Raji (cell line): ENCODE results near the gene SCGB3A2.

Experiments used
- POLR2A ChIP-seq: IDR thresholded peaks from 2 replicates; pipeline ENCODE4 v1.6.1; 2011; ENCODE audit warnings: low read depth, low read length, control low read depth; ENCODE audit not compliant: insufficient read depth

Gene SCGB3A2

GRCh38 chr5:147892696-147893296, 14.3 kb downstream of the SCGB3A2 start:
- TF ChIP-seq POLR2A = no peak

GRCh38 chr5:147893820-147894219, 15.3 kb downstream of the SCGB3A2 start:
- no peak for TF ChIP-seq POLR2A

- no peak for TF ChIP-seq POLR2A
Measured at GRCh38 chr5:147895864-147896263, 17.4 kb downstream of the SCGB3A2 start.

- TF ChIP-seq POLR2A = no peak
Measured at GRCh38 chr5:147898875-147899401, 20.4 kb downstream of the SCGB3A2 start.

GRCh38 chr5:147901599-147902039, 23.1 kb downstream of the SCGB3A2 start:
- no peak for TF ChIP-seq POLR2A

- no peak for TF ChIP-seq POLR2A
Measured at GRCh38 chr5:147902609-147903115, 24.2 kb downstream of the SCGB3A2 start.

GRCh38 chr5:147904110-147904509, 25.6 kb downstream of the SCGB3A2 start:
- no peak for TF ChIP-seq POLR2A

- no peak for TF ChIP-seq POLR2A
Measured at GRCh38 chr5:147906326-147907095, 28.0 kb downstream of the SCGB3A2 start, which contains the start of gene C5orf46. Gene C5orf46, minus strand, starts transcription at chr5:147906538. Its CDS starts 37 bp downstream, at chr5:147906501.

GRCh38 chr5:147911427-147911826, 32.9 kb downstream of the SCGB3A2 start:
- no peak for TF ChIP-seq POLR2A

- no peak for TF ChIP-seq POLR2A
Measured at GRCh38 chr5:147912011-147912410, 33.5 kb downstream of the SCGB3A2 start.

- TF ChIP-seq POLR2A = no peak
Measured at GRCh38 chr5:147913786-147914185, 35.3 kb downstream of the SCGB3A2 start.

- no peak for TF ChIP-seq POLR2A
Measured at GRCh38 chr5:147918101-147918685, 39.7 kb downstream of the SCGB3A2 start.

GRCh38 chr5:147918899-147919298, 40.4 kb downstream of the SCGB3A2 start:
- TF ChIP-seq POLR2A = no peak

- TF ChIP-seq POLR2A = no peak
Measured at GRCh38 chr5:147920420-147921030, 42.0 kb downstream of the SCGB3A2 start.

GRCh38 chr5:147921136-147921535, 42.6 kb downstream of the SCGB3A2 start:
- TF ChIP-seq POLR2A = no peak
